Measurements from ENCODE around the gene COX15. TPM values are rescaled to one million over a fixed set of nuclear protein-coding genes. Genes with fewer than 3 reads are reported as not detected.

The COX15 gene
- total and polyA plus RNA-seq, 2 of the 8 experiments (the other 6 are each of a cell fraction or from before 2014, with no cell fraction given): 17.5 to 36.6 TPM

DNA sequence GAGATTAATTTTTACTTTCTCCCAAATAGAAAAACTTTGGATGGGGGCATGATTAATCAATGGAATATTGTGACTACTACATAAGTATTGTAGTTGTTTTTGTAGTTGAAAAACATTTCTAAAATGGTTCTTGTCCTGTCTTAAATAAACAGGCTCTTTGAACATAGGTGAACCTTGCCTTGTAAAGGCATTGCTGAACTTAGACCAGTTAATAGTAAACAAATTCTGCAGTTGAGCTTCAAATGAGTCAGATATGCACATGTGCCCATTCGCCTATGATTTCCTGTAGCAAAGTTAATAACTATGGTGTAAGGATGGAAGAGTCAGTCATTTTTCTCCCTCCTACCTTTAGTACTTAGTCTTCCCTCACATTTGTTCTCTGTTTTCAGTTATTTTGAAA, 22.7 kb upstream of the COX15 start (continued):
- no peak for TF ChIP-seq KDM5A (IDR thresholded peaks at IDR 0.05; ENCODE audit: low read length)

DNA sequence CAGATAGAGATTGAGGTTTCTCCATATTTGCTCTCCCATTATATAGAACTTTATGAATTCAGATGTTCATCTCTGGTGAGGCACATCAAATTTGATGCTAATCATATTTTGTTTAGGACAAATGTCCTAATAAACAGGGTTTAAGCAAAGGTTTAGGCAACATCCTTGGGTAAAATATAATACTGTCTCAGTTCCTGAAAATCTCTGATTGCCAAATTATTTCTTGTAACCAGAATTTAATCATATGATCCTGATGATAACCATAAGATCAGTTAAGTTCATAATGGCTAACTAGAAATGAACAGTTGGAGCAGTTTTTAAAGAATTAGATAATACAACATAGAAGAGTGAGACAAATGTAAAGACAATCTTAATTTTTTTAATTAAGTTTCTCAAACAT, 18.7 kb upstream of the COX15 start:
- Histone ChIP-seq H4K91ac (replicated peaks; ENCODE audit: insufficient read length, low read length) (no peak overlapping the region), H3K36me3 (ENCODE audit: control insufficient read depth in 2 of 4, insufficient read depth in 4 of 4, low read length in 3 of 4) (peaks cover 11 to 71% (median 23%) of the 10 kb centered on the region in 4 experiments), H4K8ac (ENCODE audit: extremely low read depth, insufficient read depth, low read length) (no peak overlapping the region), H4K20me1 (replicated peaks in 1 of 2; ENCODE audit: control insufficient read depth in 1 of 2, insufficient read depth in 2 of 2, low read length in 2 of 2) (no peaks in the 10 kb centered on the region), H3K79me1 (ENCODE audit: low read depth, low read length) (peaks cover 3% of the 10 kb centered on the region; the same call in 1 of the 2 replicates), H2AFZ (ENCODE audit: low read length) (no peak overlapping the region), H3K27me3 (replicated peaks in 1 of 4; ENCODE audit: control insufficient read depth in 3 of 4, extremely low read depth in 1 of 4, insufficient read depth in 3 of 4, low read length in 3 of 4) (peaks cover 0 to 1% (median 0%) of the 10 kb centered on the region in 4 experiments; a peak in 1 of 7 replicates), H3K23ac (ENCODE audit: insufficient read length) (no peak overlapping the region), H4K5ac (ENCODE audit: insufficient read length, low read depth, low read length) (no peak overlapping the region), H3K4me2 (ENCODE audit: insufficient read depth in 1 of 2, low read depth in 2 of 2, low read length in 2 of 2) (no peak overlapping the region), H2AK5ac (ENCODE audit: low read depth, low read length) (no peak overlapping the region), H3K14ac (ENCODE audit: insufficient read length) (no peak overlapping the region), H3K4me1 (replicated peaks in 1 of 4; ENCODE audit: control insufficient read depth in 3 of 4, insufficient read depth in 4 of 4, low read length in 3 of 4) (no peaks in the 10 kb centered on the region), H3K23me2 (ENCODE audit: low read depth, low read length) (no peaks in the 10 kb centered on the region), H3K79me2 (ENCODE audit: control insufficient read depth in 1 of 2, insufficient read depth in 2 of 2, low read length in 2 of 2) (no peaks in the 10 kb centered on the region), H2BK15ac (ENCODE audit: low read length) (no peak overlapping the region), H3K9me3 (ENCODE audit: insufficient read depth in 2 of 2, low read depth in 1 of 2, low read length in 1 of 2) (no peaks in the 10 kb centered on the region), H3K4ac (replicated peaks; ENCODE audit: insufficient read length, low read depth, low read length) (no peak overlapping the region), H2BK12ac (ENCODE audit: low read depth, low read length) (no peak overlapping the region), H2BK5ac (ENCODE audit: low read depth, low read length) (no peak overlapping the region), H2BK120ac (replicated peaks; ENCODE audit: low read depth, low read length) (no peak overlapping the region), H2BK20ac (ENCODE audit: low read length) (no peak overlapping the region), H3K9ac (replicated peaks in 1 of 4; ENCODE audit: extremely low read depth in 1 of 4, low read depth in 3 of 4, low read length in 3 of 4) (no peak overlapping the region), H3K4me3 (ENCODE audit: extremely low read depth in 1 of 4, insufficient read depth in 2 of 4, low read depth in 3 of 4, low read length in 4 of 4) (no peak overlapping the region), H3K56ac (replicated peaks; ENCODE audit: insufficient read length, low read depth, low read length) (no peak overlapping the region), H3K18ac (ENCODE audit: extremely low read depth, low read length) (no peak overlapping the region), H3K27ac (ENCODE audit: low read depth, low read length) (no peak overlapping the region)
- TF ChIP-seq SUZ12 (IDR thresholded peaks at IDR 0.05; ENCODE audit: low read length) (no peak), YY1 (IDR thresholded peaks at IDR 0.05; ENCODE audit: low read depth, low read length) (no peak), KDM4A (IDR thresholded peaks at IDR 0.05; ENCODE audit: low read depth, low read length, severe bottlenecking) (no peak)
- CTCF ChIA-PET (ENCODE audit: partially characterized antibody): no interaction called here
- FAIRE-seq (no peak), DNase-seq (ENCODE audit: low read depth in 1 of 2, low spot score in 2 of 2) (no peak)
- POLR2A ChIA-PET (ENCODE audit: partially characterized antibody): no interaction called here
